GM18868 (cell line): ENCODE data around the gene SNRPF.

Experiments
- ATAC-seq: cut with Tn5 transposase; IDR thresholded peaks from one replicate; pipeline ENCODE4 v1.9.1; 2021; ENCODE audit warnings: mild to moderate bottlenecking, moderate library complexity; ENCODE audit not compliant: unreplicated experiment

Gene SNRPF

GRCh38 chr12:95857799-95858198 is 953 bp upstream of the SNRPF start:
- ATAC-seq = no peak

- ATAC-seq = no peak
These were observed 628 bp downstream of the SNRPF start for GRCh38 chr12:95859344-95859816.

GRCh38 chr12:95859947-95860850 is 1.4 kb downstream of the SNRPF start:
- ATAC-seq = no peak

- ATAC-seq = no peak
These were observed 3.3 kb downstream of the SNRPF start for GRCh38 chr12:95862038-95862437.

GRCh38 chr12:95863337-95863736 is 4.6 kb downstream of the SNRPF start:
- ATAC-seq = no peak

GRCh38 chr12:95870897-95871296 is 12.1 kb downstream of the SNRPF start:
- no peak for ATAC-seq

- ATAC-seq = no peak
These were observed 15.7 kb downstream of the SNRPF start for GRCh38 chr12:95874452-95874851.

- ATAC-seq = no peak
These were observed 18.9 kb downstream of the SNRPF start for GRCh38 chr12:95877622-95878021.

GRCh38 chr12:95880895-95881294 is 22.1 kb downstream of the SNRPF start:
- no peak for ATAC-seq

- ATAC-seq = no peak
These were observed 22.7 kb downstream of the SNRPF start for GRCh38 chr12:95881331-95881955.

GRCh38 chr12:95882080-95882479 is 23.3 kb downstream of the SNRPF start:
- no peak for ATAC-seq

GRCh38 chr12:95882873-95883272 is 24.1 kb downstream of the SNRPF start:
- ATAC-seq = no peak

GRCh38 chr12:95884998-95885397 is 26.2 kb downstream of the SNRPF start:
- ATAC-seq = no peak

GRCh38 chr12:95887311-95887710 is 28.6 kb downstream of the SNRPF start:
- ATAC-seq = no peak

- ATAC-seq = no peak
These were observed 32.2 kb downstream of the SNRPF start for GRCh38 chr12:95890958-95891357.

GRCh38 chr12:95896846-95897245 is 38.1 kb downstream of the SNRPF start:
- ATAC-seq = no peak

GRCh38 chr12:95898081-95898480 is 39.3 kb downstream of the SNRPF start:
- ATAC-seq = no peak

- no peak for ATAC-seq
These were observed 49.8 kb downstream of the SNRPF start for GRCh38 chr12:95908573-95908972.

- no peak for ATAC-seq
These were observed 51.1 kb downstream of the SNRPF start for GRCh38 chr12:95909871-95910270.
